ENCODE results near the gene WFDC9. TPM values are rescaled to one million over a fixed set of nuclear protein-coding genes. Genes with fewer than 3 reads are reported as not detected.

The WFDC9 gene
- total RNA-seq (2014; rRNA removed; shearing (Covaris generic)) (not detected in 2 replicates), total RNA-seq (2022) (not detected in 2 replicates), Bru-seq, nascent RNA (not detected), BruChase-seq, experiment 1, labeled RNA remaining after a 6-hour chase (not detected), BruChase-seq, experiment 2, labeled RNA remaining after a 2-hour chase (not detected)
- long read RNA-seq = 0 reads

- CTCF ChIA-PET (ENCODE audit: unreplicated experiment) = no interaction called here
- H3K4me2 ChIP-seq (ENCODE audit: low read length) = no peak within 1 kb of the TSS
- H3K36me3 ChIP-seq (ENCODE audit: insufficient read depth, low read length) = no peaks in the 10 kb centered on the region
- intact Hi-C loops (cut with micrococcal nuclease; ENCODE audit: unreplicated experiment) = no loop called here
- H3K9me3 ChIP-seq (ENCODE audit: low read length) = no peaks in the 10 kb centered on the region
- no peaks in the 10 kb centered on the region for H3K9me2 ChIP-seq (ENCODE audit: insufficient read depth, low read length)
- no peak for DNase-seq (ENCODE audit: low spot score)
- no peak within 1 kb of the TSS for H3K27ac ChIP-seq (ENCODE audit: low read depth, low read length, poor library complexity, severe bottlenecking)
- no peak for TF ChIP-seq EZH2phosphoT487 (IDR thresholded peaks at IDR 0.05; ENCODE audit: borderline replicate concordance, low read depth, low read length)
- TF ChIP-seq CTCF (conservative IDR thresholded peaks at IDR 0.05; ENCODE audit: low read length) = no peak
- no peaks in the 10 kb centered on the region for H3K4me1 ChIP-seq (ENCODE audit: insufficient read depth, low read length, poor library complexity, severe bottlenecking)
- H2AFZ ChIP-seq (ENCODE audit: low read length) = no peak within 1 kb of the TSS
- no TSS peak for BruUV-seq (replicated peaks)
- H3K4me3 ChIP-seq (ENCODE audit: low read depth, low read length, poor library complexity, severe bottlenecking) = no peak within 1 kb of the TSS
- POLR2A ChIA-PET = no interaction called here
- H3K79me2 ChIP-seq (ENCODE audit: insufficient read depth, low read depth, low read length) = no peaks in the 10 kb centered on the region
- H4K20me1 ChIP-seq (ENCODE audit: insufficient read depth, low read length) = no peaks in the 10 kb centered on the region
Observed at GRCh38 chr20:45631184-45631583, at the start of gene WFDC9. WFDC9 (minus strand) TSS chr20:45631284; CDS start chr20:45610181, 21,103 bp downstream.

- Histone ChIP-seq H2AFZ (ENCODE audit: low read length) (no peak overlapping the region), H3K4me1 (ENCODE audit: insufficient read depth, low read length, poor library complexity, severe bottlenecking) (no peaks in the 10 kb centered on the region), H4K20me1 (ENCODE audit: insufficient read depth, low read length) (no peaks in the 10 kb centered on the region), H3K4me3 (ENCODE audit: low read depth, low read length, poor library complexity, severe bottlenecking) (no peak overlapping the region), H3K9me2 (ENCODE audit: insufficient read depth, low read length) (no peaks in the 10 kb centered on the region), H3K4me2 (ENCODE audit: low read length) (no peak overlapping the region), H3K9me3 (ENCODE audit: low read length) (0 out of 2 replicates have a peak, but pooled peaks cover 7% of the 10 kb centered on the region), H3K36me3 (ENCODE audit: insufficient read depth, low read length) (no peaks in the 10 kb centered on the region), H3K79me2 (ENCODE audit: insufficient read depth, low read depth, low read length) (no peaks in the 10 kb centered on the region), H3K27ac (ENCODE audit: low read depth, low read length, poor library complexity, severe bottlenecking) (no peak overlapping the region)
- DNase-seq (ENCODE audit: low spot score) = no peak
- TF ChIP-seq EZH2phosphoT487 (IDR thresholded peaks at IDR 0.05; ENCODE audit: borderline replicate concordance, low read depth, low read length) (no peak), CTCF (conservative IDR thresholded peaks at IDR 0.05; ENCODE audit: low read length) (no peak)
- ChIA-PET CTCF (ENCODE audit: unreplicated experiment) (no interaction called here), POLR2A (no interaction called here)
- intact Hi-C loops (cut with micrococcal nuclease; ENCODE audit: unreplicated experiment) = no loop called here
- no TSS peak for BruUV-seq (replicated peaks)
Observed at GRCh38 chr20:45679650-45680049, 48.6 kb upstream of the WFDC9 start.

- BruUV-seq (replicated peaks) = no TSS peak
- no peaks in the 10 kb centered on the region for H3K9me2 ChIP-seq (ENCODE audit: insufficient read depth, low read length)
- CTCF ChIA-PET (ENCODE audit: unreplicated experiment) = no interaction called here
- H3K9me3 ChIP-seq (ENCODE audit: low read length) = no peaks in the 10 kb centered on the region
- intact Hi-C loops (cut with micrococcal nuclease; ENCODE audit: unreplicated experiment) = no loop called here
- H3K79me2 ChIP-seq (ENCODE audit: insufficient read depth, low read depth, low read length) = no peaks in the 10 kb centered on the region
- H3K27ac ChIP-seq (ENCODE audit: low read depth, low read length, poor library complexity, severe bottlenecking) = no peak overlapping the region
- no peaks in the 10 kb centered on the region for H3K36me3 ChIP-seq (ENCODE audit: insufficient read depth, low read length)
- H2AFZ ChIP-seq (ENCODE audit: low read length) = no peak overlapping the region
- POLR2A ChIA-PET = no interaction called here
- H3K4me3 ChIP-seq (ENCODE audit: low read depth, low read length, poor library complexity, severe bottlenecking) = no peak overlapping the region
- no peaks in the 10 kb centered on the region for H4K20me1 ChIP-seq (ENCODE audit: insufficient read depth, low read length)
- H3K4me2 ChIP-seq (ENCODE audit: low read length) = no peak overlapping the region
- TF ChIP-seq EZH2phosphoT487 (IDR thresholded peaks at IDR 0.05; ENCODE audit: borderline replicate concordance, low read depth, low read length) = no peak
- no peak for TF ChIP-seq CTCF (conservative IDR thresholded peaks at IDR 0.05; ENCODE audit: low read length)
- DNase-seq (ENCODE audit: low spot score) = no peak
- H3K4me1 ChIP-seq (ENCODE audit: insufficient read depth, low read length, poor library complexity, severe bottlenecking) = no peaks in the 10 kb centered on the region
Observed at GRCh38 chr20:45672765-45673164, 41.7 kb upstream of the WFDC9 start.
